ENCODE data around the gene CRYGN. TPM values are rescaled to one million over a fixed set of nuclear protein-coding genes. Genes with fewer than 3 reads are reported as not detected.

The CRYGN gene
- polyA plus RNA-seq, 1 donor (not counting 4 experiments of a cell fraction or from before 2014, with no cell fraction given) = not detected

DNA sequence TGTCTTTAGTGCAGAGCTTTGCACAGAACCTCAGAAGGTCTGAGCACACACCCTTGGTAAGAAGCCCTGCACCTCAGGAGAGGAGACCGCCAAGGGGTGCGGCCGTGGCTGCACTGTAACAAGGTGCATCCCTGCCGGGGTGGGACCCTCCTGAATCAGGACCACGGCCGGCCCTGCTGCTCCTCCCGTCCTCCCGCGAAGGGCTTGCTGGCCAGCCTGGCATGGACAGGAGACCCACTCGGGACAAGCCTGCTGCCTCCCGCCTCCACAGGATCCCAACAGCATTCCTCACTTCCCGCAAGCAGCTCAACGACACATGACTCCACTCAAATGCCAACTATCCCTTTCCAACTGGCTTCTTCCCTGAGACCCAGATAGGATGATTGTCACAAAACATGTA lies 42.9 kb downstream of the CRYGN start:
- Histone ChIP-seq H3K79me2 (ENCODE audit: control insufficient read depth, insufficient read depth, low read length) (no peaks in the 10 kb centered on the region), H3K4me3 (ENCODE audit: control insufficient read depth in 2 of 3, extremely low read depth in 1 of 3, insufficient read depth in 2 of 3, low read depth in 1 of 3, low read length in 3 of 3) (no peak overlapping the region), H3K9me1 (ENCODE audit: control insufficient read depth, extremely low read depth, insufficient read depth, low read length) (no peaks in the 10 kb centered on the region), H3K27me3 (ENCODE audit: control insufficient read depth, extremely low read depth, insufficient read depth, low read length) (peaks cover 15% of the 10 kb centered on the region), H3K9me3 (ENCODE audit: control insufficient read depth, low read depth, low read length) (no peaks in the 10 kb centered on the region), H3K36me3 (ENCODE audit: control insufficient read depth in 2 of 2, extremely low read depth in 1 of 2, insufficient read depth in 2 of 2, low read length in 2 of 2) (no peaks in the 10 kb centered on the region), H3K4me1 (ENCODE audit: control insufficient read depth, extremely low read depth, insufficient read depth, low read length) (no peaks in the 10 kb centered on the region), H2AFZ (ENCODE audit: control insufficient read depth, low read length) (no peak overlapping the region), H3K4me2 (ENCODE audit: control insufficient read depth, extremely low read depth, insufficient read depth, low read depth, low read length) (no peak overlapping the region), H3K27ac (ENCODE audit: control insufficient read depth, insufficient read depth, low read length) (no peak overlapping the region), H3K9ac (ENCODE audit: control insufficient read depth, extremely low read depth, insufficient read depth, low read length) (no peak overlapping the region), H4K20me1 (ENCODE audit: control insufficient read depth, extremely low read depth, insufficient read depth, low read length) (no peaks in the 10 kb centered on the region)
- no peak for FAIRE-seq
- TF ChIP-seq, protein P1, sequence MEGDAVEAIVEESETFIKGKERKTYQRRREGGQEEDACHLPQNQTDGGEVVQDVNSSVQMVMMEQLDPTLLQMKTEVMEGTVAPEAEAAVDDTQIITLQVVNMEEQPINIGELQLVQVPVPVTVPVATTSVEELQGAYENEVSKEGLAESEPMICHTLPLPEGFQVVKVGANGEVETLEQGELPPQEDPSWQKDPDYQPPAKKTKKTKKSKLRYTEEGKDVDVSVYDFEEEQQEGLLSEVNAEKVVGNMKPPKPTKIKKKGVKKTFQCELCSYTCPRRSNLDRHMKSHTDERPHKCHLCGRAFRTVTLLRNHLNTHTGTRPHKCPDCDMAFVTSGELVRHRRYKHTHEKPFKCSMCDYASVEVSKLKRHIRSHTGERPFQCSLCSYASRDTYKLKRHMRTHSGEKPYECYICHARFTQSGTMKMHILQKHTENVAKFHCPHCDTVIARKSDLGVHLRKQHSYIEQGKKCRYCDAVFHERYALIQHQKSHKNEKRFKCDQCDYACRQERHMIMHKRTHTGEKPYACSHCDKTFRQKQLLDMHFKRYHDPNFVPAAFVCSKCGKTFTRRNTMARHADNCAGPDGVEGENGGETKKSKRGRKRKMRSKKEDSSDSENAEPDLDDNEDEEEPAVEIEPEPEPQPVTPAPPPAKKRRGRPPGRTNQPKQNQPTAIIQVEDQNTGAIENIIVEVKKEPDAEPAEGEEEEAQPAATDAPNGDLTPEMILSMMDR (optimal IDR thresholded peaks at IDR 0.05 in 1 of 3, IDR thresholded peaks at IDR 0.05 in 1 of 3, conservative IDR thresholded peaks at IDR 0.05 in 1 of 3; ENCODE audit: extremely low read depth in 1 of 3, insufficient read depth in 2 of 3, low read length in 3 of 3) = no peak
- TF ChIP-seq EZH2 (IDR thresholded peaks at IDR 0.05; ENCODE audit: low read length) = no peak
- DNase-seq (ENCODE audit: low read depth, low spot score) = no peak
- dilution Hi-C loops (cut with MboI; ENCODE audit: extremely low pct_ligation_motif_present, low sequenced_read_pairs) = no loop called here

DNA sequence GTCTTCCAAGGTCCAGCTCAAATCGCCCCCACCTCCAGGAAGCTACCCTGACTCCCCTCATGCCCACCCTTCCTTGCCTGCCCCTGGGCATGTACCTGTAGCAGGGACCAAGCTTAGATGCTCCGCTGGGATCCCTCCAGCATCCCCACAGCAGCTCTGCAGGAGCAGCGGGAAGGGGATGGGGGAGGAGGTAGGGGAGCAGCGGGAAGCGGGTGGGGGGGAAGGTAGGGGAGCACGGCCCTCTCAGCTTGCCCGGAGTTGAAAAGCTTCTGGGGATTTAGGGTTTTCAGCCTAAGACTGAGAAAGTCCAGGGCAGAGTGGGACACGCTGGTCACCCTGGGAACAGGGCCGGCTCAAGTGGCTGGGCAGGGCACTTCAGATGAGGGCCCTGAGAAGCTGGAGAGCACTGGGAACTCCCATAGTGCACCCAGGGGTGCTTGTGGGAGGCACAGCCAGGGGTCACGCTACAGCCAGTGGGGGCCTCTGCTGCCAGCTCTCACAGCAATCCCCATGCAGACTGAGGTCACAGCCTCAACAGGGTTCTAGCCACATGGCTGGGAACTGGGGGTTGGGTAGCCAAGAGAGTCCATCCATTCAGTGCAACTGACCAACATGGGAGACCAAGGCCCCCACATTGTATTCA lies 43.5 kb downstream of the CRYGN start:
- peaks cover 18% of the 10 kb centered on the region for H3K27me3 ChIP-seq (ENCODE audit: control insufficient read depth, extremely low read depth, insufficient read depth, low read length)
- FAIRE-seq = no peak

More for the DNA sequence above, 43.5 kb downstream of the CRYGN start:
- no peak overlapping the region for H3K4me2 ChIP-seq (ENCODE audit: control insufficient read depth, extremely low read depth, insufficient read depth, low read depth, low read length)
- H3K27ac ChIP-seq (ENCODE audit: control insufficient read depth, insufficient read depth, low read length) = no peak overlapping the region
- TF ChIP-seq EZH2 (IDR thresholded peaks at IDR 0.05; ENCODE audit: low read length) = no peak
- TF ChIP-seq, protein P1 (optimal IDR thresholded peaks at IDR 0.05 in 1 of 3, IDR thresholded peaks at IDR 0.05 in 1 of 3, conservative IDR thresholded peaks at IDR 0.05 in 1 of 3; ENCODE audit: extremely low read depth in 1 of 3, insufficient read depth in 2 of 3, low read length in 3 of 3) = no peak
- H2AFZ ChIP-seq (ENCODE audit: control insufficient read depth, low read length) = no peak overlapping the region
- no peaks in the 10 kb centered on the region for H3K9me3 ChIP-seq (ENCODE audit: control insufficient read depth, low read depth, low read length)
- no peak overlapping the region for H3K9ac ChIP-seq (ENCODE audit: control insufficient read depth, extremely low read depth, insufficient read depth, low read length)
- H3K4me1 ChIP-seq (ENCODE audit: control insufficient read depth, extremely low read depth, insufficient read depth, low read length) = no peaks in the 10 kb centered on the region
- H4K20me1 ChIP-seq (ENCODE audit: control insufficient read depth, extremely low read depth, insufficient read depth, low read length) = no peaks in the 10 kb centered on the region
- DNase-seq (ENCODE audit: low read depth, low spot score) = no peak
- dilution Hi-C loops (cut with MboI; ENCODE audit: extremely low pct_ligation_motif_present, low sequenced_read_pairs) = no loop called here
- H3K79me2 ChIP-seq (ENCODE audit: control insufficient read depth, insufficient read depth, low read length) = no peaks in the 10 kb centered on the region
- no peaks in the 10 kb centered on the region for H3K9me1 ChIP-seq (ENCODE audit: control insufficient read depth, extremely low read depth, insufficient read depth, low read length)
- no peaks in the 10 kb centered on the region for H3K36me3 ChIP-seq (ENCODE audit: control insufficient read depth in 2 of 2, extremely low read depth in 1 of 2, insufficient read depth in 2 of 2, low read length in 2 of 2)
- no peak overlapping the region for H3K4me3 ChIP-seq (ENCODE audit: control insufficient read depth in 2 of 3, extremely low read depth in 1 of 3, insufficient read depth in 2 of 3, low read depth in 1 of 3, low read length in 3 of 3)

Data from keratinocyte (primary cell).